GM12891 (cell line): ENCODE data around the gene MSI2.

Experiments used
- PAX5 ChIP-seq: IDR thresholded peaks from 2 replicates; pipeline ENCODE4 v1.6.1; 2011; ENCODE audit warnings: low read length, moderate library complexity, mild to moderate bottlenecking; ENCODE audit not compliant: insufficient read depth, severe bottlenecking
- POLR2A ChIP-seq: IDR thresholded peaks from 2 replicates; pipeline ENCODE4 v1.6.1; 2011; ENCODE audit warnings: low read depth, low read length, control low read depth
- POLR2AphosphoS5 ChIP-seq: IDR thresholded peaks from 2 replicates; pipeline ENCODE4 v1.6.1; 2011; ENCODE audit warnings: low read depth, low read length, control low read depth
- TAF1 ChIP-seq: IDR thresholded peaks from 2 replicates; pipeline ENCODE4 v1.6.1; 2011; ENCODE audit warnings: low read depth, low read length, control low read depth

DNA sequence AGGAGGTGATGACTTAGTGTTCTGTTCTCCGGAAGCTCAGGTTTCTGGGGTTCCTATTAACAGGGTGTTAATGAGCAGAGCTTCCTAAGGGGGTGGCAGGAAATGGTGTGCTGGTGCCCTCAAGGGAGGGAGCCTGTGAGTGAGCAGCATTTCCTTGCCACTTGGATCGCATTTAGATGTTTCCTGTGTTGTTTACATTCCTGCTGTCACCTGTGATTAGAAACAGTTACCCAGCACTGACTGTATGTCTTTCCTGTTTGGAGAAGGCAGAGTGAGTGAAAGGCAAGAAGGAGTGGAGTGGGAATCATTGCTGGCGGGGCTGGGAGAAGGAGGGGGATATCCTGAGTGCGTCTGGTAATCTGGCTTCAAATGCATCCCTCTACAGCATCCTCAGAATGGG lies 274.2 kb downstream of the MSI2 start:
- TF ChIP-seq POLR2A (no peak), POLR2AphosphoS5 (no peak), PAX5 (no peak), TAF1 (no peak)
